ENCODE results near the gene PDP2. TPM values are rescaled to one million over a fixed set of nuclear protein-coding genes. Genes with fewer than 3 reads are reported as not detected.

The PDP2 gene
- total and polyA plus RNA-seq, 9 donors = 1.9 to 2.7 (median 2.3) TPM

GRCh38 chr16:66908762-66909559 is 28.6 kb downstream of the PDP2 start:
- 78% methylated on average over 6 of the region's 14 CpGs for WGBS (ENCODE audit: insufficient coverage)
- peaks cover 35% of the 10 kb centered on the region for H3K4me1 ChIP-seq (ENCODE audit: control insufficient read depth, insufficient read depth, low read length)
- no peaks in the 10 kb centered on the region for H3K36me3 ChIP-seq (ENCODE audit: control insufficient read depth, insufficient read depth, low read length)
- no peak for DNase-seq
- no peak overlapping the region for H3K4me3 ChIP-seq (ENCODE audit: low read length)
- H3K27ac ChIP-seq (ENCODE audit: low read length) = no peak overlapping the region
- H3K27me3 ChIP-seq (ENCODE audit: control insufficient read depth, insufficient read depth, low read length) = peaks cover 2% of the 10 kb centered on the region
- H3K9me3 ChIP-seq (replicated peaks; ENCODE audit: control insufficient read depth, low read depth, low read length) = no peaks in the 10 kb centered on the region

- Histone ChIP-seq H3K4me3 (ENCODE audit: low read length) (no peak overlapping the region), H3K36me3 (ENCODE audit: control insufficient read depth, insufficient read depth, low read length) (no peaks in the 10 kb centered on the region), H3K27ac (ENCODE audit: low read length) (no peak overlapping the region), H3K4me1 (ENCODE audit: control insufficient read depth, insufficient read depth, low read length) (peaks cover 21% of the 10 kb centered on the region), H3K27me3 (ENCODE audit: control insufficient read depth, insufficient read depth, low read length) (peaks cover 6% of the 10 kb centered on the region), H3K9me3 (replicated peaks; ENCODE audit: control insufficient read depth, low read depth, low read length) (no peaks in the 10 kb centered on the region)
- WGBS (ENCODE audit: insufficient coverage) = 68% methylated on average over 10 of the region's 14 CpGs
- no peak for DNase-seq
These were observed 30.0 kb downstream of the PDP2 start for GRCh38 chr16:66910175-66910940.

GRCh38 chr16:66911112-66911511 is 30.8 kb downstream of the PDP2 start:
- no peak overlapping the region for H3K27ac ChIP-seq (ENCODE audit: low read length)
- no peak for DNase-seq
- H3K36me3 ChIP-seq (ENCODE audit: control insufficient read depth, insufficient read depth, low read length) = no peaks in the 10 kb centered on the region
- no peak overlapping the region for H3K4me3 ChIP-seq (ENCODE audit: low read length)
- H3K4me1 ChIP-seq (ENCODE audit: control insufficient read depth, insufficient read depth, low read length) = peaks cover 13% of the 10 kb centered on the region
- no CpG with 5 or more reads among the region's 5 CpGs for WGBS (ENCODE audit: insufficient coverage)
- H3K9me3 ChIP-seq (replicated peaks; ENCODE audit: control insufficient read depth, low read depth, low read length) = no peaks in the 10 kb centered on the region
- peaks cover 9% of the 10 kb centered on the region for H3K27me3 ChIP-seq (ENCODE audit: control insufficient read depth, insufficient read depth, low read length)

GRCh38 chr16:66911801-66912200 is 31.5 kb downstream of the PDP2 start:
- peaks cover 13% of the 10 kb centered on the region for H3K27me3 ChIP-seq (ENCODE audit: control insufficient read depth, insufficient read depth, low read length)

GRCh38 chr16:66913081-66913480 is 32.8 kb downstream of the PDP2 start:
- Histone ChIP-seq H3K9me3 (replicated peaks; ENCODE audit: control insufficient read depth, low read depth, low read length) (no peaks in the 10 kb centered on the region), H3K4me3 (ENCODE audit: low read length) (no peak overlapping the region), H3K36me3 (ENCODE audit: control insufficient read depth, insufficient read depth, low read length) (no peaks in the 10 kb centered on the region), H3K27ac (ENCODE audit: low read length) (no peak overlapping the region), H3K27me3 (ENCODE audit: control insufficient read depth, insufficient read depth, low read length) (peaks cover 15% of the 10 kb centered on the region), H3K4me1 (ENCODE audit: control insufficient read depth, insufficient read depth, low read length) (peaks cover 7% of the 10 kb centered on the region)
- WGBS (ENCODE audit: insufficient coverage) = 28% methylated on average over 7 of the region's 10 CpGs
- DNase-seq = no peak

More at GRCh38 chr16:66911801-66912200, 31.5 kb downstream of the PDP2 start:
- no peak for DNase-seq
- Histone ChIP-seq H3K36me3 (ENCODE audit: control insufficient read depth, insufficient read depth, low read length) (no peaks in the 10 kb centered on the region), H3K4me3 (ENCODE audit: low read length) (no peak overlapping the region), H3K27ac (ENCODE audit: low read length) (no peak overlapping the region), H3K9me3 (replicated peaks; ENCODE audit: control insufficient read depth, low read depth, low read length) (no peaks in the 10 kb centered on the region), H3K4me1 (ENCODE audit: control insufficient read depth, insufficient read depth, low read length) (peaks cover 9% of the 10 kb centered on the region)
- WGBS (ENCODE audit: insufficient coverage) = 93% methylated on average over 7 of the region's 8 CpGs

GRCh38 chr16:66913711-66914110 is 33.4 kb downstream of the PDP2 start:
- no peak overlapping the region for H3K27ac ChIP-seq (ENCODE audit: low read length)
- WGBS (ENCODE audit: insufficient coverage) = 74% methylated on average over 4 of the region's 4 CpGs
- H3K4me3 ChIP-seq (ENCODE audit: low read length) = no peak overlapping the region
- peaks cover 15% of the 10 kb centered on the region for H3K27me3 ChIP-seq (ENCODE audit: control insufficient read depth, insufficient read depth, low read length)
- peaks cover 9% of the 10 kb centered on the region for H3K4me1 ChIP-seq (ENCODE audit: control insufficient read depth, insufficient read depth, low read length)
- H3K36me3 ChIP-seq (ENCODE audit: control insufficient read depth, insufficient read depth, low read length) = no peaks in the 10 kb centered on the region
- H3K9me3 ChIP-seq (replicated peaks; ENCODE audit: control insufficient read depth, low read depth, low read length) = no peaks in the 10 kb centered on the region
- DNase-seq = no peak

GRCh38 chr16:66914541-66914940 is 34.2 kb downstream of the PDP2 start:
- WGBS (ENCODE audit: insufficient coverage) = 94% methylated on average over 6 of the region's 7 CpGs
- Histone ChIP-seq H3K27ac (ENCODE audit: low read length) (no peak overlapping the region), H3K4me1 (ENCODE audit: control insufficient read depth, insufficient read depth, low read length) (peaks cover 17% of the 10 kb centered on the region), H3K27me3 (ENCODE audit: control insufficient read depth, insufficient read depth, low read length) (peaks cover 16% of the 10 kb centered on the region), H3K9me3 (replicated peaks; ENCODE audit: control insufficient read depth, low read depth, low read length) (no peaks in the 10 kb centered on the region), H3K4me3 (ENCODE audit: low read length) (no peak overlapping the region), H3K36me3 (ENCODE audit: control insufficient read depth, insufficient read depth, low read length) (no peaks in the 10 kb centered on the region)
- DNase-seq = no peak

GRCh38 chr16:66915041-66915440 is 34.7 kb downstream of the PDP2 start:
- 82% methylated on average over 2 of the region's 7 CpGs for WGBS (ENCODE audit: insufficient coverage)
- no peaks in the 10 kb centered on the region for H3K36me3 ChIP-seq (ENCODE audit: control insufficient read depth, insufficient read depth, low read length)
- no peaks in the 10 kb centered on the region for H3K9me3 ChIP-seq (replicated peaks; ENCODE audit: control insufficient read depth, low read depth, low read length)

GRCh38 chr16:66916518-66916917 is 36.2 kb downstream of the PDP2 start:
- Histone ChIP-seq H3K4me3 (ENCODE audit: low read length) (no peak overlapping the region), H3K9me3 (replicated peaks; ENCODE audit: control insufficient read depth, low read depth, low read length) (no peaks in the 10 kb centered on the region), H3K27me3 (ENCODE audit: control insufficient read depth, insufficient read depth, low read length) (peaks cover 27% of the 10 kb centered on the region), H3K27ac (ENCODE audit: low read length) (no peak overlapping the region), H3K36me3 (ENCODE audit: control insufficient read depth, insufficient read depth, low read length) (no peaks in the 10 kb centered on the region), H3K4me1 (ENCODE audit: control insufficient read depth, insufficient read depth, low read length) (peaks cover 30% of the 10 kb centered on the region)
- 88% methylated on average over 6 of the region's 6 CpGs for WGBS (ENCODE audit: insufficient coverage)
- DNase-seq = no peak

More at GRCh38 chr16:66915041-66915440, 34.7 kb downstream of the PDP2 start:
- Histone ChIP-seq H3K4me1 (ENCODE audit: control insufficient read depth, insufficient read depth, low read length) (peaks cover 22% of the 10 kb centered on the region), H3K27me3 (ENCODE audit: control insufficient read depth, insufficient read depth, low read length) (peaks cover 17% of the 10 kb centered on the region), H3K27ac (ENCODE audit: low read length) (no peak overlapping the region), H3K4me3 (ENCODE audit: low read length) (no peak overlapping the region)
- no peak for DNase-seq

- peaks cover 36% of the 10 kb centered on the region for H3K27me3 ChIP-seq (ENCODE audit: control insufficient read depth, insufficient read depth, low read length)
- H3K9me3 ChIP-seq (replicated peaks; ENCODE audit: control insufficient read depth, low read depth, low read length) = no peaks in the 10 kb centered on the region
- no peak overlapping the region for H3K4me3 ChIP-seq (ENCODE audit: low read length)
- peaks cover 37% of the 10 kb centered on the region for H3K4me1 ChIP-seq (ENCODE audit: control insufficient read depth, insufficient read depth, low read length)
- 62% methylated on average over 7 of the region's 9 CpGs for WGBS (ENCODE audit: insufficient coverage)
- no peak for DNase-seq
- no peak overlapping the region for H3K27ac ChIP-seq (ENCODE audit: low read length)
- H3K36me3 ChIP-seq (ENCODE audit: control insufficient read depth, insufficient read depth, low read length) = peaks cover 7% of the 10 kb centered on the region
These were observed 37.4 kb downstream of the PDP2 start for GRCh38 chr16:66917741-66918140.

Data from muscle of leg (tissue), 11 donors.